CD4-positive, alpha-beta T cell (primary cell): ENCODE results near the gene SSH3. TPM values are rescaled to one million over a fixed set of nuclear protein-coding genes. Genes with fewer than 3 reads are reported as not detected.

ENCODE experiments used
- ATAC-seq: fragments of 200-7000 bp; cut with Tn5 transposase; one replicate; pipeline ENCODE4 v1.10.0; 2022; ENCODE audit warnings: mild to moderate bottlenecking; ENCODE audit not compliant: poor library complexity
- CTCF ChIA-PET: fragments of 350-600 bp; sonication (Branson Sonifier 250); formaldehyde crosslinking; loops from one replicate; lab custom pipeline; 2021; ENCODE audit warnings: antibody characterized with exemption, inconsistent platforms; lab: Charles Lee
- POLR2A ChIA-PET: fragments of 350-600 bp; sonication (Branson Sonifier 250); formaldehyde crosslinking; loops from one replicate; lab custom pipeline; 2021; ENCODE audit warnings: antibody characterized with exemption, inconsistent platforms; lab: Charles Lee
- DNase-seq, 14 experiments: peaks; one replicate each; pipeline ENCODE4 v3.0.0-alpha.2; 2013 to 2020; ENCODE audit warnings: mixed read lengths in 2 of 14
- H3K27ac ChIP-seq, 2 donors: one replicate each; pipeline versions ENCODE4 v1.5.1 to v1.7.0; 2013; ENCODE audit warnings: low read length in 2 of 2, low read depth in 1 of 2, mild to moderate bottlenecking in 1 of 2
- H3K27me3 ChIP-seq, 2 experiments: 1 replicate in 1 of 2; 2 replicates in 1 of 2; pipeline versions ENCODE4 v1.6.1 to v1.7.0; 2013; ENCODE audit warnings: low read length in 2 of 2, control low read depth in 1 of 2, mild to moderate bottlenecking in 1 of 2, moderate library complexity in 1 of 2; ENCODE audit not compliant: insufficient read depth in 2 of 2, control insufficient read depth in 1 of 2
- H3K36me3 ChIP-seq: one replicate; pipeline ENCODE4 v1.6.1; 2013; ENCODE audit warnings: low read length, control low read depth; ENCODE audit not compliant: insufficient read depth
- H3K4me1 ChIP-seq: one replicate; pipeline ENCODE4 v1.6.1; 2013; ENCODE audit warnings: low read length, control low read depth; ENCODE audit not compliant: insufficient read depth
- H3K4me3 ChIP-seq: one replicate; pipeline ENCODE4 v1.5.1; 2013; ENCODE audit warnings: mild to moderate bottlenecking, low read length, moderate library complexity
- H3K9me3 ChIP-seq, 2 experiments: 1 replicate in 1 of 2; 2 replicates in 1 of 2; pipeline versions ENCODE4 v1.6.1 to v1.7.0; 2013; ENCODE audit warnings: low read length in 2 of 2, mild to moderate bottlenecking in 2 of 2, control low read depth in 1 of 2, moderate library complexity in 1 of 2; ENCODE audit not compliant: control insufficient read depth in 1 of 2, insufficient read depth in 1 of 2
- H3K27ac Mint-ChIP-seq: one replicate; pipeline ENCODE4 v1.8.0; 2020; ENCODE audit warnings: mixed read lengths
- H3K27me3 Mint-ChIP-seq: one replicate; pipeline ENCODE4 v1.8.0; 2021; ENCODE audit warnings: mixed read lengths
- H3K36me3 Mint-ChIP-seq: one replicate; pipeline ENCODE4 v1.8.0; 2021; ENCODE audit warnings: low read depth, mixed read lengths
- H3K4me1 Mint-ChIP-seq: one replicate; pipeline ENCODE4 v1.8.0; 2021; ENCODE audit warnings: low read depth, mixed read lengths
- H3K4me3 Mint-ChIP-seq: one replicate; pipeline ENCODE4 v1.8.0; 2020; ENCODE audit warnings: mild to moderate bottlenecking, mixed read lengths
- H3K9me3 Mint-ChIP-seq: one replicate; pipeline ENCODE4 v1.8.0; 2020; ENCODE audit warnings: mixed read lengths
- intact Hi-C, 2 experiments: fragments of 100-400 bp; cut with DNase I in 1 of 2; cut with micrococcal nuclease in 1 of 2; formaldehyde crosslinking; loops; one replicate each; pipeline versions ENCODE4 v1.15.1 to v1.9.0; 2023 to 2025; cut with DNase I, micrococcal nuclease
- total RNA-seq, 174 experiments: library from RNA in 2 of 174; stranded (reverse) in 2 of 174; gene quantifications; one replicate each; pipeline ENCODE4 v1.2.3 and lab custom pipeline; 2021 to 2026
- TF ChIP-seq, protein P1 (sequence below): fragments of 200-600 bp; IDR thresholded peaks from one replicate; pipeline ENCODE4 v1.8.0; 2022; ENCODE audit warnings: antibody characterized with exemption, mild to moderate bottlenecking

SSH3 gene
- total RNA-seq, 2 experiments from 2014 or later, result 8.5 to 8.8 TPM

DNA sequence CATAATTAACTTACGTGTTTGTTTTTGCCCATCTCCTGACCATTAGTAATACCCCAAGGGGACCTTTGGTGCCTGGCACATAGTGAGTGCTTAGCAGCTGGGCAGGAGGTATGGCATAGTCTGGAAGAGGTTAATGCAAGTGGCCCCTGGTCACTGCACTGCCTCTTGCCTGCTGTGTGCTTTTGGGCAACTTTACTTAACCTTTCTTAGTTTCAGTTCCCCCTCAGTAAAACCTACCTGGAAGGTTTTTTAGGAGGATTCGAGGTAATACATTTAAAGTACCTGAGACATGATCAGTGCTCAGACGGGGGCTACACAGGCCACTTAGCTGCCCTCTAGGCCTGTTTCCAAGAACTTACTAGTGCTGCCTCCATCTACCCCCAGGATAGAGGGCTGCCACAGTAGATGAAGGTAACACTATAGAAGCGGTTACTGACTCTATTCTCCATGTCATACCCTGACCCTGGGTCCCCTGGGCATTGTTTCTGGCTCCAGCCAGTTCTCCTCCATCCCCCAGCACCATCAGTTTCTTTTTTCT is 46.7 kb downstream of the SSH3 start:
- H3K4me1 Mint-ChIP-seq, result peaks cover 75% of the 10 kb centered on the region
- H3K9me3 ChIP-seq, result no peaks in the 10 kb centered on the region
- no peak for DNase-seq
- no peaks in the 10 kb centered on the region for H3K9me3 Mint-ChIP-seq
- no peaks in the 10 kb centered on the region for H3K27me3 Mint-ChIP-seq
- no peak overlapping the region for H3K4me3 Mint-ChIP-seq
- ChIA-PET CTCF (interaction anchor here (0.8 to 10.0 kb wide), 4 partner anchors 32 to 94 kb away, joined by 3 to 241 read pairs (median 7); partner anchors contain the start of gene CORO1B), POLR2A (interaction anchor here (4.7 kb wide), 1 partner anchor 31 kb away, joined by 56 read pairs; no protein-coding TSS in a partner anchor)
- ATAC-seq, result no peak
- peaks cover 5% of the 10 kb centered on the region for H3K36me3 ChIP-seq
- peak overlapping the region in 1 of 2 donors; percentile 5 for H3K27ac ChIP-seq
- peak overlapping the region; percentile 52 for H3K27ac Mint-ChIP-seq
- TF ChIP-seq, protein P1, sequence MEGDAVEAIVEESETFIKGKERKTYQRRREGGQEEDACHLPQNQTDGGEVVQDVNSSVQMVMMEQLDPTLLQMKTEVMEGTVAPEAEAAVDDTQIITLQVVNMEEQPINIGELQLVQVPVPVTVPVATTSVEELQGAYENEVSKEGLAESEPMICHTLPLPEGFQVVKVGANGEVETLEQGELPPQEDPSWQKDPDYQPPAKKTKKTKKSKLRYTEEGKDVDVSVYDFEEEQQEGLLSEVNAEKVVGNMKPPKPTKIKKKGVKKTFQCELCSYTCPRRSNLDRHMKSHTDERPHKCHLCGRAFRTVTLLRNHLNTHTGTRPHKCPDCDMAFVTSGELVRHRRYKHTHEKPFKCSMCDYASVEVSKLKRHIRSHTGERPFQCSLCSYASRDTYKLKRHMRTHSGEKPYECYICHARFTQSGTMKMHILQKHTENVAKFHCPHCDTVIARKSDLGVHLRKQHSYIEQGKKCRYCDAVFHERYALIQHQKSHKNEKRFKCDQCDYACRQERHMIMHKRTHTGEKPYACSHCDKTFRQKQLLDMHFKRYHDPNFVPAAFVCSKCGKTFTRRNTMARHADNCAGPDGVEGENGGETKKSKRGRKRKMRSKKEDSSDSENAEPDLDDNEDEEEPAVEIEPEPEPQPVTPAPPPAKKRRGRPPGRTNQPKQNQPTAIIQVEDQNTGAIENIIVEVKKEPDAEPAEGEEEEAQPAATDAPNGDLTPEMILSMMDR, result no peak
- intact Hi-C loops, result loop anchor here (2.0 to 10.0 kb wide), 6 partner anchors 31 to 395 kb away; partner anchors contain the start of genes ACY3 (in 1 of the 2), NDUFV1 (in 1 of the 2) and PC (in 1 of the 2)
- peaks cover 14% of the 10 kb centered on the region for H3K36me3 Mint-ChIP-seq
- no peak overlapping the region for H3K4me3 ChIP-seq
- H3K4me1 ChIP-seq, result peaks cover 59% of the 10 kb centered on the region
- no peaks in the 10 kb centered on the region for H3K27me3 ChIP-seq

DNA sequence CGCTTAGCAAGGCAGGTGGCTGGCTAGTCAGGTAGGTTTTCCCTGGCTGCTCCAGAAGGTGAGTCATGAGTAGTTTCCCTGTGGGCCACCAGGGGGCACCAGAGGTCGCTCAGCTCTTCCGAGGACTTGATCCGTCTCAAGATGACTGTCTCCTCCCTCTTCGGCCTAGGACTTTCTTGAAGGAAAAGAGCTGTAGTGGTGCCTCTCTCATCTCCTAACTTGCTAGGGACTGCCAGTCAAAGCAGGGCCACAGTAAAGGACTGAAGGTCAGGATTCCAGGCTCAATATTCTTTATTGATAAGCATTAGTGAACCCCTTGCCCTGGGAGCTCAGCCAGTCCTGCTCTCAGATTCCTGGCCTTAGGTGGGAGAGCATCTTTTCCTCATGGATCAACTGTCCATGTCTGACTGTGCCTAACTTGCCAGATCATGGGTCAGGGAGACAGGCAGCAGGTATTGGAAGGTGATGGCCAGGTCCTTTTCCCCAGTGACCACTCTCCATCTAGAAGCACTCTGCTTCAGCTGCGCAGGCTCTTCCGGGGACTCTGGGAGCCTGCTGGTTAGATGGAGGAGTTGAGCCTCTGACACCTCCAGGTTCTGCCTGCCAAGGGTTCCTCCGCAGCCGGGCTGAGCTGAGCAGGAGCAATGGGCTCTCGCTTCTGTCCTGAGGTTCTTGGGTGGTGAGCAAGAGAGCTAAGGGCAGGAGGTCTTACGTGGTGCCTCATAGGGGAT is 48.1 kb downstream of the SSH3 start:
- H3K27ac ChIP-seq, result peak overlapping the region; percentile 71 to 100
- Mint-ChIP-seq H3K36me3 (peaks cover 14% of the 10 kb centered on the region), H3K27ac (peak overlapping the region; percentile 99), H3K27me3 (no peaks in the 10 kb centered on the region), H3K4me3 (peak overlapping the region; percentile 88), H3K4me1 (peaks cover 63% of the 10 kb centered on the region), H3K9me3 (no peaks in the 10 kb centered on the region)
- peaks cover 59% of the 10 kb centered on the region for H3K4me1 ChIP-seq
- peak; percentile 12 for ATAC-seq
- H3K36me3 ChIP-seq, result peaks cover 5% of the 10 kb centered on the region
- no peaks in the 10 kb centered on the region for H3K27me3 ChIP-seq
- TF ChIP-seq, protein P1, result peak; percentile 86
- ChIA-PET POLR2A (interaction anchor here (0.6 to 4.7 kb wide), 24 partner anchors 9 to 278 kb away, joined by 3 to 81 read pairs (median 5); partner anchors contain the start of genes AIP, ANKRD13D, CLCF1 and KDM2A), CTCF (interaction anchor here (0.6 to 10.0 kb wide), 29 partner anchors 9 to 232 kb away, joined by 3 to 241 read pairs (median 6); partner anchors contain the start of genes CLCF1, CORO1B, GRK2 and GSTP1)
- no peaks in the 10 kb centered on the region for H3K9me3 ChIP-seq
- peak; percentile 44 to 92 (median 59) for DNase-seq
- intact Hi-C loops, result loop anchor here (1.0 to 10.0 kb wide), 6 partner anchors 31 to 397 kb away; partner anchors contain the start of genes ACY3 (in 1 of the 2), NDUFV1 (in 1 of the 2) and PC (in 1 of the 2)
- H3K4me3 ChIP-seq, result no peak overlapping the region
